Central memory CD4-positive, alpha-beta T cell (primary cell): Measurements from ENCODE around the gene GABARAPL2.

Source experiments
- DNase-seq: peaks from one replicate; pipeline ENCODE4 v3.0.0; 2022

Gene GABARAPL2

GRCh38 chr16:75555213-75555706 is 10.9 kb upstream of the GABARAPL2 start:
- DNase-seq, result no peak

- peak; percentile 95 for DNase-seq
Observed at GRCh38 chr16:75555707-75556430, 10.3 kb upstream of the GABARAPL2 start, which contains the start of gene TMEM231. Gene TMEM231, minus strand, starts transcription at chr16:75556252. Its CDS starts 43 bp downstream, at chr16:75556209.

- DNase-seq, result no peak
Observed at GRCh38 chr16:75556431-75556950, 9.7 kb upstream of the GABARAPL2 start.

- no peak for DNase-seq
Observed at GRCh38 chr16:75558846-75559401, 7.3 kb upstream of the GABARAPL2 start.

- DNase-seq, result no peak
Observed at GRCh38 chr16:75559564-75560372, 6.4 kb upstream of the GABARAPL2 start.

GRCh38 chr16:75565640-75566039 is 539 bp upstream of the GABARAPL2 start:
- no peak for DNase-seq

GRCh38 chr16:75566758-75567255 is 628 bp downstream of the GABARAPL2 start:
- DNase-seq, result peak; percentile 28

GRCh38 chr16:75567911-75568310 is 1.7 kb downstream of the GABARAPL2 start:
- no peak for DNase-seq

- DNase-seq, result no peak
Observed at GRCh38 chr16:75570396-75571065, 4.4 kb downstream of the GABARAPL2 start.

- no peak for DNase-seq
Observed at GRCh38 chr16:75572864-75573542, 6.8 kb downstream of the GABARAPL2 start.

- no peak for DNase-seq
Observed at GRCh38 chr16:75573955-75574354, 7.8 kb downstream of the GABARAPL2 start.

GRCh38 chr16:75575958-75576357 is 9.8 kb downstream of the GABARAPL2 start:
- no peak for DNase-seq

GRCh38 chr16:75576384-75576811 is 10.2 kb downstream of the GABARAPL2 start:
- no peak for DNase-seq

- no peak for DNase-seq
Observed at GRCh38 chr16:75578212-75578611, 12.0 kb downstream of the GABARAPL2 start.

- DNase-seq, result no peak
Observed at GRCh38 chr16:75578725-75579124, 12.5 kb downstream of the GABARAPL2 start.

GRCh38 chr16:75579281-75579834 is 13.2 kb downstream of the GABARAPL2 start:
- no peak for DNase-seq

GRCh38 chr16:75584108-75584507 is 17.9 kb downstream of the GABARAPL2 start:
- DNase-seq, result no peak

GRCh38 chr16:75588716-75589115 is 22.5 kb downstream of the GABARAPL2 start:
- DNase-seq, result no peak

GRCh38 chr16:75589306-75589705 is 23.1 kb downstream of the GABARAPL2 start:
- DNase-seq, result no peak

GRCh38 chr16:75590920-75591843 is 25.0 kb downstream of the GABARAPL2 start:
- DNase-seq, result no peak
